A549 (cell line): Measurements from ENCODE around the gene TMEM232. TPM values are rescaled to one million over a fixed set of nuclear protein-coding genes. Genes with fewer than 3 reads are reported as not detected.

Experiments
- ATAC-seq, 2 experiments: fragments of 200-7000 bp in 1 of 2; fragments of >200 bp in 1 of 2; cut with Nextera tagmentation in 1 of 2; cut with Tn5 transposase in 1 of 2; 3 replicates each; pipeline versions ENCODE4 v1.8.0 to v1.9.1; 2018 to 2020; ENCODE audit warnings: mild to moderate bottlenecking in 1 of 2, moderate library complexity in 1 of 2
- CTCF ChIA-PET: fragments of 300-600 bp; sonication (Branson Sonifier 250); formaldehyde crosslinking; extraction: SDS; loops from one replicate; lab custom pipeline; 2021; ENCODE audit warnings: antibody characterized with exemption, inconsistent platforms; lab: Yijun Ruan, JAX
- POLR2A ChIA-PET: fragments of 350-600 bp; formaldehyde crosslinking; extraction: SDS; loops from one replicate; lab custom pipeline; 2021; ENCODE audit warnings: antibody characterized with exemption, inconsistent platforms; lab: Yijun Ruan, JAX
- DNase-seq, 2 experiments: peaks; one replicate each; pipeline versions ENCODE4 v3.0.0 to v3.0.0-alpha.2; 2011 to 2016; ENCODE audit warnings: low read depth in 1 of 2, low spot score in 1 of 2
- FAIRE-seq: peaks from 2 replicates; lab custom pipeline; 2011; peaks lifted over from hg19 to GRCh38; lab: Jason Lieb, UNC
- H3K27ac ChIP-seq, 2 experiments: fragments of >200 bp; sonication (Bioruptor Twin); formaldehyde crosslinking; 3 replicates each; pipeline ENCODE4 v1.5.1; 2016 to 2017
- H3K4me1 ChIP-seq: fragments of >200 bp; sonication (Bioruptor Twin); formaldehyde crosslinking; 3 replicates; pipeline ENCODE4 v1.6.1; 2016
- H3K4me2 ChIP-seq: fragments of >200 bp; sonication (Bioruptor Twin); formaldehyde crosslinking; 3 replicates; pipeline ENCODE4 v1.6.1; 2016
- H3K4me3 ChIP-seq: fragments of >200 bp; sonication (Bioruptor Twin); formaldehyde crosslinking; 3 replicates; pipeline ENCODE4 v1.5.1; 2016
- H3K9me3 ChIP-seq: fragments of >200 bp; sonication (Bioruptor Twin); formaldehyde crosslinking; 3 replicates; pipeline ENCODE4 v1.6.1; 2016
- BCL3 ChIP-seq: fragments of >200 bp; sonication (Bioruptor Twin); formaldehyde crosslinking; IDR thresholded peaks from 3 replicates; pipeline ENCODE4 v1.6.1; 2016
- BHLHE40 ChIP-seq: IDR thresholded peaks from 2 replicates; pipeline ENCODE4 v1.6.1; 2012; ENCODE audit warnings: low read depth, low read length, inconsistent platforms
- CHD2 ChIP-seq: fragments of 150-350 bp; IDR thresholded peaks from 2 replicates; pipeline ENCODE4 v1.6.1; 2014; ENCODE audit warnings: low read length; ENCODE audit not compliant: partially characterized antibody
- CTCF ChIP-seq: fragments of >200 bp; sonication (Bioruptor Twin); formaldehyde crosslinking; IDR thresholded peaks from 3 replicates; pipeline ENCODE4 v1.5.1; 2016
- EHMT2 ChIP-seq: fragments of 200-600 bp; sonication (generic); IDR thresholded peaks from 2 replicates; pipeline ENCODE4 v1.6.1; 2016; ENCODE audit warnings: antibody characterized with exemption, low read depth, mild to moderate bottlenecking, moderate library complexity
- FOSL2 ChIP-seq, 2 experiments: fragments of 450-650 bp in 1 of 2; fragments of >200 bp in 1 of 2; sonication (Bioruptor Twin) in 1 of 2; formaldehyde crosslinking; IDR thresholded peaks; 2 replicates each; pipeline versions ENCODE4 v1.5.0 to v1.6.1; 2016 to 2020; ENCODE audit warnings: mild to moderate bottlenecking in 1 of 2, moderate library complexity in 1 of 2
- HOXA7 ChIP-seq: fragments of 250-450 bp; sonication (Bioruptor Pico); IDR thresholded peaks from 2 replicates; pipeline ENCODE4 v1.5.0; 2020; ENCODE audit warnings: mild to moderate bottlenecking, moderate library complexity
- MAFK ChIP-seq: fragments of 450-650 bp; IDR thresholded peaks from 2 replicates; pipeline ENCODE4 v1.6.1; 2014; ENCODE audit not compliant: partially characterized antibody
- MYC ChIP-seq: IDR thresholded peaks from 2 replicates; pipeline ENCODE4 v1.6.1; 2012; ENCODE audit warnings: mild to moderate bottlenecking, inconsistent platforms, low read length, improper control_type of control experiment, borderline replicate concordance
- NFE2L2 ChIP-seq: fragments of 150-350 bp; conservative IDR thresholded peaks from 2 replicates; pipeline ENCODE4 v1.6.1; 2014; ENCODE audit warnings: low read length
- POLR2A ChIP-seq: IDR thresholded peaks from 2 replicates; pipeline ENCODE4 v1.6.1; 2012; ENCODE audit warnings: mild to moderate bottlenecking, low read length
- RARB ChIP-seq: fragments of 250-450 bp; sonication (Bioruptor Pico); IDR thresholded peaks from 2 replicates; pipeline ENCODE4 v1.8.0; 2021; ENCODE audit warnings: mild to moderate bottlenecking, moderate library complexity
- SREBF2 ChIP-seq: fragments of 450-650 bp; IDR thresholded peaks from 2 replicates; pipeline ENCODE4 v1.6.1; 2014; ENCODE audit warnings: mild to moderate bottlenecking, moderate library complexity
- TFCP2L1 ChIP-seq: fragments of 250-450 bp; sonication (Bioruptor Pico); IDR thresholded peaks from 2 replicates; pipeline ENCODE4 v1.5.0; 2021; ENCODE audit warnings: mild to moderate bottlenecking
- TP53 ChIP-seq: fragments of 250-450 bp; sonication (Bioruptor Pico); IDR thresholded peaks from 2 replicates; pipeline ENCODE4 v1.5.0; 2021; ENCODE audit warnings: mild to moderate bottlenecking, moderate library complexity
- ZC3H11A ChIP-seq: fragments of 450-650 bp; IDR thresholded peaks from 2 replicates; pipeline ENCODE4 v1.6.1; 2014; ENCODE audit warnings: antibody characterized with exemption, mild to moderate bottlenecking
- ZNF302 ChIP-seq: fragments of 250-450 bp; sonication (Bioruptor Pico); IDR thresholded peaks from 2 replicates; pipeline ENCODE4 v1.9.0; 2021; ENCODE audit warnings: inconsistent platforms, mild to moderate bottlenecking, moderate library complexity
- WGBS: methylation state at CpG from one replicate; pipeline ENCODE4 v1.1.6; 2017; ENCODE audit errors: missing lambda C conversion rate; 5-methylcytosine and 5-hydroxymethylcytosine counted together
- polyA plus RNA-seq, 4 experiments: library from polyadenylated mRNA; depleted of rRNA in 3 of 4; stranded (reverse); fragments of >200 nt; fragmentation: RNase III in 1 of 4; extraction: RNeasy Plus Mini Kit Qiagen cat#74134 plus additional on column Dnase treatment in 1 of 4; gene quantifications; 2 replicates in 3 of 4; 3 replicates in 1 of 4; pipeline ENCODE4 v1.2.3, GENCODE V29; 2011 to 2017
- TF ChIP-seq, protein P1 (sequence below): fragments of 200-600 bp; sonication (generic); IDR thresholded peaks from 2 replicates; pipeline ENCODE4 v1.6.1; 2016; ENCODE audit warnings: antibody characterized with exemption, mild to moderate bottlenecking, moderate library complexity
- TF ChIP-seq, protein P2 (sequence below): fragments of 150-350 bp; IDR thresholded peaks from 2 replicates; pipeline ENCODE4 v1.6.1; 2014; ENCODE audit warnings: low read depth, mild to moderate bottlenecking, low read length

TMEM232 gene
- polyA plus RNA-seq, 2 of the 4 experiments (the other 2 are of a cell fraction), result 0.12 to 0.39 TPM

GRCh38 chr5:110517396-110517795 is 209.1 kb downstream of the TMEM232 start:
- DNase-seq, result no peak
- ATAC-seq, result no peak
- FAIRE-seq, result no peak
- Histone ChIP-seq H3K4me2 (no peak overlapping the region), H3K4me1 (no peaks in the 10 kb centered on the region), H3K27ac (no peak overlapping the region), H3K9me3 (no peaks in the 10 kb centered on the region), H3K4me3 (no peak overlapping the region)
- ChIA-PET POLR2A (no interaction called here), CTCF (no interaction called here)
- TF ChIP-seq SREBF2, result no peak
- TF ChIP-seq, protein P1, sequence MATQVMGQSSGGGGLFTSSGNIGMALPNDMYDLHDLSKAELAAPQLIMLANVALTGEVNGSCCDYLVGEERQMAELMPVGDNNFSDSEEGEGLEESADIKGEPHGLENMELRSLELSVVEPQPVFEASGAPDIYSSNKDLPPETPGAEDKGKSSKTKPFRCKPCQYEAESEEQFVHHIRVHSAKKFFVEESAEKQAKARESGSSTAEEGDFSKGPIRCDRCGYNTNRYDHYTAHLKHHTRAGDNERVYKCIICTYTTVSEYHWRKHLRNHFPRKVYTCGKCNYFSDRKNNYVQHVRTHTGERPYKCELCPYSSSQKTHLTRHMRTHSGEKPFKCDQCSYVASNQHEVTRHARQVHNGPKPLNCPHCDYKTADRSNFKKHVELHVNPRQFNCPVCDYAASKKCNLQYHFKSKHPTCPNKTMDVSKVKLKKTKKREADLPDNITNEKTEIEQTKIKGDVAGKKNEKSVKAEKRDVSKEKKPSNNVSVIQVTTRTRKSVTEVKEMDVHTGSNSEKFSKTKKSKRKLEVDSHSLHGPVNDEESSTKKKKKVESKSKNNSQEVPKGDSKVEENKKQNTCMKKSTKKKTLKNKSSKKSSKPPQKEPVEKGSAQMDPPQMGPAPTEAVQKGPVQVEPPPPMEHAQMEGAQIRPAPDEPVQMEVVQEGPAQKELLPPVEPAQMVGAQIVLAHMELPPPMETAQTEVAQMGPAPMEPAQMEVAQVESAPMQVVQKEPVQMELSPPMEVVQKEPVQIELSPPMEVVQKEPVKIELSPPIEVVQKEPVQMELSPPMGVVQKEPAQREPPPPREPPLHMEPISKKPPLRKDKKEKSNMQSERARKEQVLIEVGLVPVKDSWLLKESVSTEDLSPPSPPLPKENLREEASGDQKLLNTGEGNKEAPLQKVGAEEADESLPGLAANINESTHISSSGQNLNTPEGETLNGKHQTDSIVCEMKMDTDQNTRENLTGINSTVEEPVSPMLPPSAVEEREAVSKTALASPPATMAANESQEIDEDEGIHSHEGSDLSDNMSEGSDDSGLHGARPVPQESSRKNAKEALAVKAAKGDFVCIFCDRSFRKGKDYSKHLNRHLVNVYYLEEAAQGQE, result no peak
- no peak for TF ChIP-seq NFE2L2
- no peak for TF ChIP-seq FOSL2 (IDR thresholded peaks at IDR 0.05)
- TF ChIP-seq FOSL2 (CRISPR knock-in tag; IDR thresholded peaks at IDR 0.05), result no peak
- TF ChIP-seq HOXA7 (CRISPR knock-in tag), result no peak

- 10% methylated on average over 2 of the region's 2 CpGs for WGBS
- no peak overlapping the region for H3K27ac ChIP-seq
- no peaks in the 10 kb centered on the region for H3K9me3 ChIP-seq
- CTCF ChIA-PET, result no interaction called here
- no peak for ATAC-seq
- POLR2A ChIA-PET, result no interaction called here
- H3K4me2 ChIP-seq, result no peak overlapping the region
- no peak for DNase-seq
- FAIRE-seq, result no peak
- no peak overlapping the region for H3K4me3 ChIP-seq
- no peaks in the 10 kb centered on the region for H3K4me1 ChIP-seq
- no peak for TF ChIP-seq MAFK
- no peak for TF ChIP-seq MYC
- TF ChIP-seq, protein P2, sequence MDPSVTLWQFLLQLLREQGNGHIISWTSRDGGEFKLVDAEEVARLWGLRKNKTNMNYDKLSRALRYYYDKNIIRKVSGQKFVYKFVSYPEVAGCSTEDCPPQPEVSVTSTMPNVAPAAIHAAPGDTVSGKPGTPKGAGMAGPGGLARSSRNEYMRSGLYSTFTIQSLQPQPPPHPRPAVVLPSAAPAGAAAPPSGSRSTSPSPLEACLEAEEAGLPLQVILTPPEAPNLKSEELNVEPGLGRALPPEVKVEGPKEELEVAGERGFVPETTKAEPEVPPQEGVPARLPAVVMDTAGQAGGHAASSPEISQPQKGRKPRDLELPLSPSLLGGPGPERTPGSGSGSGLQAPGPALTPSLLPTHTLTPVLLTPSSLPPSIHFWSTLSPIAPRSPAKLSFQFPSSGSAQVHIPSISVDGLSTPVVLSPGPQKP, result no peak
- TF ChIP-seq EHMT2, result no peak
- TF ChIP-seq TP53, result no peak
- no peak for TF ChIP-seq CHD2
- TF ChIP-seq ZNF302 (CRISPR knock-in tag), result no peak
- TF ChIP-seq BHLHE40, result no peak
- no peak for TF ChIP-seq CTCF
- TF ChIP-seq POLR2A, result no peak
These were observed 212.4 kb downstream of the TMEM232 start for GRCh38 chr5:110514030-110514429.

DNA sequence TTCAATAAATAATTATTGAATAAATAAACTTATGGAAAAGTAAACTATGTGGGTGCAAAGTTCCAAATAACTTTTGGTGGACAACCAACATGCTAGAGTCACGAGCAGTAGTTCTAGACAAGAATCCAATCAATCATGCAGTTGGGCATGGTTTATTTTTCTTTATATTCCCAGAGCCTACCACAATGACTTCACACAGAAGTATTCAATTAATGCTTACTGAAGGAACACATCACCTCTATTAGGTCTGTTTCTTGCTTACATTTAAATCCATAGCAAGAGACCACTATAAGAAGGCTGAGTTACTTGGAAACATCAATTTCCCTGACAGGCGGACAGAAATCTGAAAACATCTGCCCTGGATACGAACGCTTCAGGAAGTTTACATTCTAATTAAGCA is 214.2 kb downstream of the TMEM232 start:
- 21% methylated on average over 4 of the region's 4 CpGs for WGBS
- no peak overlapping the region for H3K27ac ChIP-seq
- H3K9me3 ChIP-seq, result no peaks in the 10 kb centered on the region
- FAIRE-seq, result no peak
- no peak for TF ChIP-seq TFCP2L1
- no peak for TF ChIP-seq BCL3
- TF ChIP-seq EHMT2, result no peak
- no peak for TF ChIP-seq RARB
- TF ChIP-seq ZC3H11A, result no peak
- ChIA-PET POLR2A (no interaction called here), CTCF (no interaction called here)
- no peak for ATAC-seq
- no peak overlapping the region for H3K4me2 ChIP-seq
- H3K4me3 ChIP-seq, result no peak overlapping the region
- H3K4me1 ChIP-seq, result no peaks in the 10 kb centered on the region
- no peak for DNase-seq
